HG03159 (cell line): Measurements from ENCODE around the gene OPTC.

Experiments
- ATAC-seq: cut with Tn5 transposase; IDR thresholded peaks from one replicate; pipeline ENCODE4 v1.9.1; 2021; ENCODE audit warnings: mild to moderate bottlenecking, moderate library complexity; ENCODE audit not compliant: unreplicated experiment

Gene OPTC

DNA sequence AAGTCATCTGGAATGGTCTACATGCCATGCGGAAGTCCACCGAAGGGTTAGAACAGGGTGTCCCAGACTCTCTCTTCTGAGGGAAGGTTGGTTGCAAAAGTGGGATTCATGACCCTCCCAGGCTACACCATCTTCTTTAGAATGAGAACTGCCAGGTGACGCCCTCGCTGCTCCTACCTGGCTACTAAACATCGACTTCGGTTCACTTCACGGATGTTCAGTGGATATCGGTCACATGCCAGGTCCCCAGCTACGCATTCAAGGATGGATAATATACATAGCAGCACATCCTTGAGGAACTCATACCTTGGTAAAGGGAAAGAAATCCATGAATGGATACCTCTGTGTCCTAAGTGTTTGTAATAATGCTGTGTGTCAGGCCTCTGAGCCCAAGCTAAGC lies 3.3 kb upstream of the OPTC start:
- ATAC-seq = no peak

DNA sequence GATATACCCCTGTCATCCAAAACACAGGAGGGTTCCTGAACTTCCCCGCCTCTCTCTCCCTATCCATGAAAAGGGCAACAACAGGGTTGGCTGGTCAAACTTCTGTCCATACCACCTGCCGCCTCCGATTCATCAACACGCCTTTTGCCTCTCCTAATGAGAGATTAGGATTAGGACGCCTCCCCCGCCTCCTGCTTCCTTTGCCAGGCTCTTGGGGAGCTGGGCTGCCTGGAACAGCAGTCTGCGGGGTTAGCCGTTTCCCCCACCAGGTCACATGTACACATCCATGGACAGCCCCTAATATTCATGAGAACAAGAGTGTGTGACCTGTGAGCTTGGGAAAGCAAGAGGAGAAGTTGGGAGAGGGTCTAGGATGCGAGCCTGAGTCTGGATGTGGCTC lies 2.3 kb upstream of the OPTC start:
- no peak for ATAC-seq

DNA sequence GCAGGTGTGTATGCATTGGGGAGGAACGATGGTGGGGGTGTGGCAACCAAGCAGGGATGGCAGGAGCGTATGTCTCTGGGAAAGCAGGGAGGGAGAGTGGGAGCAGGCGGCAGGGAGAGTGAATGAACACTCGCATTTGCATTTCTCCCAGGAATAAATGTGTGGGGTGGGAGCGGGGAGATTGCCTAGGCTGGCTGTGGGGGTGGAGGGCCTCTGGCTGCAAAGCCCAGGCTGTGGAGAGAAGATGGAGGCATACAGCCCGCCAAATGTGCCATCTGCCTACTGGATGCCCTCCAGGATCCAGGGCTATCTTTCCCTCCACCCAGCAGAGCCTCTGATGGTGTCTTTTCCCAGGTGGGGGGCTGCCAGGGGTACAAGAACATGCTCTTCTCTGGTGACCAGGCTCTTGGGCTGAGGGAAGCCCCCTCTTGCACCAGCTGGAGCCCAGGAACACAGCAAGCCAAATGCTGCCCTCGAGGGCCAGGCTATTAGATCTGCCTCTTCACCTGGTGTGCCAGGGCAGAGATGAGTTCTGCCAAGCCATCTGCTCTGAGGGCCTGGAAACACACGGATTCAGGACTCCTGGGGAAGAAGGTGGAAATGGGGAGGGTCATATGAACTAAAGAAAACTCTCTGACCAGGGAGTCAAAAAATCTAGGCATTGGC lies 1.7 kb upstream of the OPTC start:
- no peak for ATAC-seq

DNA sequence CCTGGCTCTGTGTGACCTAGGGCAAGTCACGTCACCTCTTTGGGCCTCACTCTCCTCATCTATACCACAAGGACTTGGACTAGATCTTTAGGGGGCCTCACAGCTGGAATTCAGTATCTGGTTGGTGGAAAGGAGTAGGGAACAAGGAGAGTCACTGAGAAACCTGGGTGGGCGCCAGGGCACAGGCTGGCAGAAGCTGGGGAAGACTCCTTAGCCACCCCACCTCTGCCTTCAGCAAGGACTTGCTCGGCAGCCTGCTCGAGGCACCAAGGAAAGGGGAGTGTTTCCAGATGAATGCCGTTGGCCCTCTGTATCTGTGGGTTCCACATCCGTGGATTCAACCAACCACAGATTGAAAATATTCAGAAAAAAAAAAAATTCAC lies 1.2 kb upstream of the OPTC start:
- ATAC-seq = no peak

DNA sequence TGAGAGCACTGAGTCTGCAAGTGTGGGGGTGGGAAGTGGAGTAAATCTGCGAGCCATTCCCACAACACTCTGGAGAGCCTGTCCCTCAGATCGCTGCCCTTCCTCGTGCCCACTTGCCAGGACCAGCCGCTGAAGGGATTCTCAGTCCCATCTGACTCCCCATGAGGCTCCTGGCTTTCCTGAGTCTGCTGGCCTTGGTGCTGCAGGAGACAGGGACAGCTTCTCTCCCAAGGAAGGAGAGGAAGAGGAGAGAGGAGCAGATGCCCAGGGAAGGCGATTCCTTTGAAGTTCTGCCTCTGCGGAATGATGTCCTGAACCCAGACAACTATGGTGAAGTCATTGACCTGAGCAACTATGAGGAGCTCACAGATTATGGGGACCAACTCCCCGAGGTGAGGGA lies 1.9 kb downstream of the OPTC start:
- ATAC-seq = no peak

DNA sequence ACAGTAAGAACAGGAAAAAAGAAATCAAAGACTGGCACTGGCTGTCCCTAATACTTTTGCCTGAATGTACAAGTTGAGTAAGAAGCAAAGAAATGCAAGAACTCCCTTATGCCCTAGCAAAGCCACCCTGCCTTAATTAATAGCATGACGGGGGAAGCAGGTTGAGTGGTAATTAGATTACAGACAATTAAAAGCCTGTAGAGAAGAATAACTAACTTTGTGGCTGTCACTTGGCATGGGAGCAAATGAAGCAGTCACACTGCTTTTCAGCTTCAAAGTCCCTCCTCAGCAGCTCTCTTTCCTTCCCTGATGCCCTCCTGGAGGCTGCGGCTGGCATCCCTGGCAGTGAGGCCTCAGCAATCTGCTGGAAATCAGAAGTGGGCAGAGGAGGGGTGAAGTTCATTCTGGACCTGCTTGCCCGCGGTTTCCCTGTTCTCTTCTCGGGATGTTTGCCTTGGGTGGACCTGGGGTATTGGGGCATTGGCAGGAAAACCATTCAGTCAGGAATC lies 3.4 kb downstream of the OPTC start:
- ATAC-seq = no peak

DNA sequence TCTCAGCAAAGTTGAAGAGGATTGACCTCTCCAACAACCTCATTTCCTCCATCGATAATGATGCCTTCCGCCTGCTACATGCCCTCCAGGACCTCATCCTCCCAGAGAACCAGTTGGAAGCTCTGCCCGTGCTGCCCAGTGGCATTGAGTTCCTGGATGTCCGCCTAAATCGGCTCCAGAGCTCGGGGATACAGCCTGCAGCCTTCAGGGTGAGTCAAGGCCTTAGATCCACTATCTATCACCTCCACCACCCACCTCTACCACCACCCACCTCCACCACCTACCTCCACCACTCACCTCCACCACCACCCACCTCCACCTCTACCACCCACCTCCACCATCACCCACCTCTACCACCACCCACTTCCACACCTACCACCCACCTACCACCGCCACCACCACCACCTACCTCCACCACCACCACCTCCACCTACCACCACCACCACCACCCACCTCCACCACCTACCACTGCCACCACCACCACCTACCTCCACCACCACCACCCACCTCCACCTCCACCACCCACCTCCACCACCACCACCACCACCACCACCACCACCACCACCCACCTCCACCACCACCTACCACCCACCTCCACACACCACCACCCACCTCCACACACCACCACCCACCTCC lies 5.8 kb downstream of the OPTC start:
- ATAC-seq = no peak

DNA sequence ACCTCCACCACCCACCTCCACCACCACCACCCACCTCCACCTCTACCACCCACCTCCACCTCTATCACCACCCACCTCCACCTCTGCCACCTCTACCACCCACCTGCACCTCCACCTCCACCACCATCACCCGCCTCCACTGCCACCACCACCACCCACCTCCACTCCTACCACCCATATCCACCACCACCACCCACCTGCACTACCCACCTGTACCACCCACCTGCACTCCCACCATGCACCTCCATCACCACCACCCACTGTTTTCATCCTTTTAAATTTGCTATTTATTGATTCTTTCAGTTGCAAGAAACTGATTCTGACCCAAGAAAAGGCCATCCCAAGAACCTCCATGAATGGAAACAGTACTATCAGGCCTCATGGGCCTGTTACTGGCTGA lies 6.3 kb downstream of the OPTC start:
- no peak for ATAC-seq

DNA sequence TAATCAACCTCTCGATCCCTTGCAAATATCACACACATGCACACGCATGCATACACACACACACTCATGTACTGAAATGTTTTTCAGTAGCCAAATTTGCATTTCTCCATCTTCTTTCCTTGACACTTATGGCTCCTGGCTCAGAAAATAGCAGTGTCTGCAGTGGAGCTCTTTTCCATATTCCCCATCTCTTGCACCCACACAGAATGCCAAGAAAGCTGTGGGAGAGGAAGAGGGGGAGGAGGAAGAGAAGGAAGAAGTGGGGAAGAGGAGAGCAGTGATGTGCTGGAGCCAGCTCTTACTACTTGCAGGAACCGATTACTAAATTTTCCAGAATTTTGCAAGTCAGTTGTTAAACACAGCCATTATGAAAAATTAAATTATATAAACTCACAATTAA lies 9.9 kb downstream of the OPTC start:
- no peak for ATAC-seq

DNA sequence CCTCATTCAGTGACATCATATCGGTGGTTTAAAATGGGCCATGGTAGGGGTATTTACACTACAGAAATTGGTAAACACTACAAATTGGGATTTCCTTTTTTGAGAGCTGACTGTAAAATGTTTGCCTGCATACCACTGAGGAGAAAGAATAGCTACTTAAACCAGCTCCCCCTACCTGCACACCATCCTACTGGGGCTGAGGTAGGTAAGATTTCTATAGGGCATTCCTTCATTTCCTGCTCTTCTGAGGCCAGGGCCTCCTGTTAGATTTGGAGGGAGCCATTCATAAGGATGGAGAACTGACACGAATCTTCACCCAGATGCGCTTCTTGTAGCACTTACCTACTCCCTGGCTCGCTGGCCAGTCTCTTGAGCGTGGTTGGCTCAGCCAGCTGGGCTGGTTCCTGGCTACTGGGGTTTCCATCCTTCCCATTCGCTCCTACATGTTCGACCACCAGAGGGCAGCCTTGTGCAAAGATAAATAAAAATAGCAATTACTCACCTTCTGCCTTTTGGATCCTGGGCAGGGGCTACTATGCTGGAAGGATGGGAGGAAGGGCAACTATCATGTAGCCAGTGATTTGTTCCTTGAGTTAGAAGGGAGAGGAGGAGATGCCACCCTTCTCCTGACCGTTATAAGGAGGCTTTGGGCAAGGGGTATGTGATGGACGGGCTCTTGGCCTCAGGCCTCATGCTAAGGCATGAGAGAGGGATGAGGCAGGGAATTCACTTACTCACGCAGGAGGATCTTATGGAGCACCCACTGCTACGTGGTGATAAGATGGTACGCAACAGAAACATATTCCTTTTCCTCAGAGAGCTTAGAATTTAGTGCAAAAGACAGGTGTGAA lies 10.7 kb downstream of the OPTC start:
- ATAC-seq = no peak

DNA sequence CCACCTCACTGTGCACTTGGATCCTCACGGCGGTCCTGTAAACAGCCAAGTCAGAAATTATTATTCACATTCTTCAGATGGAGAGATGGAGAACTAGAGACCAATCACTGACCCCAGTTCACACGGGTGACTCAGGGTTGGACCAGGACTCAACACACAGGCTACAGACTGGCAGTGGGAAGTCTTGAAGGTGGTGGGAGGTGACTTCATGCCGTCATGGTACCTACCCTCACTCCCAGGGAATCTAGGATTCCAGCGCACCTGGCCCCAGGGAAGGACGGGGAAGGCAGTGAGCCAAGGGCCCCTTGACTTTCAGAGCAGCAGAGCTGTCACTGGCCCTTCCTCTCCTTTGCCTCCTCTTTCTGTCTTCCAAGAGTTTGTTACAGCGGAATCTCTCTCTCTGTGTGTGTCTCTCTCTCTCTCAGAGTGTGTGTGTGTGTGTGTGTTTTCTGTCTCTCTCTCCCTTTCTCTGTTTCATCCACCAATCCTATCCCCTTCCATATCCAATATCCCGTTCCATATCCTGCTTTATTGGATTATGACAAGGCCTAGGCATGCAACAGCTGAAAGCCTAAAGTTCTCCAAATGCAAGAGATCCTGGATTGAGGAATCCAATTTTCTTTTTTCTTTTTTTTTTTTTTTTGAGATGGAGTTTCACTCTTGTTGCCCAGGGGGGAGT lies 11.7 kb downstream of the OPTC start:
- no peak for ATAC-seq

DNA sequence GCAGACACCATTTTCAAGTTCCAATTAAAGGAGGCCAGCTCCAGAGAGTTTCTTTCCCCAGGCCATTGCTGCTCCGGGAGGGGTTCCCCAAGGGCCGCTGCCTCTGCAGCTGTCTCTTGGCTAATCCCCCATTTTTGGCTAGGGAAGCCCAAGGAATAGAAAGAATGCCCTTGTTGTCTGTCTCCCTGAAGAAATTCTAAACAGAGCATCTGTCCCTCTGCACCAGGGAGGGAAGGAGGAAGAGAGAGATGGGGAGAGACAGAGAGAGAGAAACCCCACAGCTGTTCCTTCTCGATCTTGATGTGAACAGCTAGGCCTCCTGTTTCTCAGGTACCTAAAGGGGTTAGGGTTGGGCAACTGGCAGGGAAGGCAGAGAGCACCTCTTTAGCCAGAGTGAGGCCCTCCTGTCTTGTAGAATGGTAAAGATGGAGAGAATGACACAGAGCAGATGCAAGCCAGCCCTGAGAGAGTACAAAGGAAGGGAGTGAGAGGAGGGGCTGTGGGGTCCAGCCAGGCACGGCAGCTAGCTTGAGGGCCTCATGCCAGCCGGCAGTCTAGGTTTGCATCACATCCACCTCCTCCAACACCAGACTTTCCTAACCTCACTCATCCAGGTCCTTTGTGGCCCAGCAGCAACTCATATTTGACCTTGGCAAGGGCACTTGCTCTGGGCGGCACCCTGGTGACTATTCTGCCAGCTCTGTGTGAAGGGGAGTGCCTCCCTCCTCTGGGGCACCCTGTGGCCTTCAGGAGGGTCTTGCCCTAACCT lies 13.1 kb downstream of the OPTC start:
- no peak for ATAC-seq

DNA sequence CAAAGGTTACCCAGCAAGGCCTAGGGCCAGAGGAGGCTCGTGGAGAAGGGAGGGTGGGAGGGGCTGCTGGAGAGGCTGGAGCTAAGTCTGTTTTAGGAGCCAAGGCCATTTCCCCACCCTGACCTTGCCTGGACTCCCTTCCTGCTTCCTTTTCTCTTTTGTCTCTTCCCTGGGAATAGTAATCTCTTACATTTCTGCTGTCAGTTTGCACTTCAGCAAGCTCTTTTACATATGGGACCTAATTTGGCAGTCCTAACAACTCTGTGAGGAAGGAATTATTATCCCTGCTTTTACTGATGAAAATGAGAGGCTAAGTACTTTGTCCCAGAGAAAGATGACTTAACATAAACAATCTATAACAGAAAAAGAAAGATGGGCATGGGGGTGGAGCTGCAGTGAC lies 13.8 kb downstream of the OPTC start:
- no peak for ATAC-seq

DNA sequence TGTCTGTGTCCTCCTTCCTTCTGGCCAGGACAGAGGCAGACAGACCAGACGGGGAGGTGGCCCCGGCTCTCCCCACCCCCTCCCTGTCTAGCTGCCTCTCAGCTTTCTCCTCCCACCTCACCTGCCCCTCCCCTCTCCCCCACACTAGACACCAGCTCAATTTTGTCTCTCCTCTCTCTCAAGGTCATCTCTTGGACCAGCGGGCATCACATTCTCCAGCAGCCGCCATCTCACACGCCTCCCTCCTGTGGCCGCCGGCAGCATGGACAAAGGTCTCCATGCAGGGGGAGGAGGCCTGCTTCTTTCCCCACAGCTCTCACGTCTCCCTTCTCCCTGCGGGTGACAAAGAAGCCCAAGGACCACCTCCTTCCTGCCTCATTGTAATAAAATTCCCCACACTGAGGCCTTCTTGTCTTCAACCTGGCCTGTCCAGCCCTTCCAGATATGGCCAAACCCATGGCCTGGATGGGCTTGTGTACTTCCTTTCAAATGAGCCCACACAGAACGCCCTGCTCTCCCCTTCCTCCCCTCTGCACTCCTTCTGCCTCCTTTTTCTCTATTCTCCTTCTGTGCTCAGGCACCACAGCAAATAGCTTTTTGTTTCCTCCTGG lies 14.6 kb downstream of the OPTC start:
- ATAC-seq = no peak

DNA sequence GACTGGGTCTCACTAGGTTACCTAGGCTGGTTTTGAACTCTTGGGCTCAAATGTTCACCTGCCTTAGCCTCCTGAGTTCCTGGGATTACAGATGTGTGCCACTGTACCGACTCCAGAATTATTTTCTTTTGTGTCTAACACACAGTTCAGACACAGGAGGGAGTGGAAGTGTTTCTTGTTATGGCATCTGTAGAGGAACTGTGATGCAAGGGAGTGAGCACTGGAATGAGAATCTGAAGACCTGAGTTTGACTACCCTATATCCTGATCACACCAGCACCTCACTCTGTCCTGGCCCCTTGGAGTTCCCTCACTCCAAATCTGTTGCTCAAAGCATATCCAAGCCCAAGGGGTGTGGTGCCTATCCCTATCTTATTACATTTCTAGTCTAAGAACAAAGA lies 15.2 kb downstream of the OPTC start:
- no peak for ATAC-seq

DNA sequence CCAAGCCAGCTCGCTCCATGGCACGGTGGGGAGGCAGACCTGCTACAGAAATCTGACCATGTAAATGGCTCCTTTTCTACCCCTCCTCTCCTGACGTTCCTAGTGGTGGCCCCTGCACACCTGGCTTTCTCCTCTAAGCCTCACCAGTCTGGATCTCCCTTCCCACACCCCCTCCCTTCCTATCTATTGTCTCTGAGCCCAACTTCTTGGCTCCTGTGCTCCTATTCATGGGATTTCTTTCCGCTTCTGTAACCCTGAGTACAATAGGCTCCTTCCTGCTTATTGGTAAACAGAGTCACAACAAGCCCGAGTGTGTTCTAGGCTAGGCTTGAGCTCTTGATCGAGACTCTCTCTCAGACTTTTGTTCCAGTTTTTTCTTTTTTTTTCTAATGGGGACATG lies 17.6 kb downstream of the OPTC start:
- ATAC-seq = no peak

DNA sequence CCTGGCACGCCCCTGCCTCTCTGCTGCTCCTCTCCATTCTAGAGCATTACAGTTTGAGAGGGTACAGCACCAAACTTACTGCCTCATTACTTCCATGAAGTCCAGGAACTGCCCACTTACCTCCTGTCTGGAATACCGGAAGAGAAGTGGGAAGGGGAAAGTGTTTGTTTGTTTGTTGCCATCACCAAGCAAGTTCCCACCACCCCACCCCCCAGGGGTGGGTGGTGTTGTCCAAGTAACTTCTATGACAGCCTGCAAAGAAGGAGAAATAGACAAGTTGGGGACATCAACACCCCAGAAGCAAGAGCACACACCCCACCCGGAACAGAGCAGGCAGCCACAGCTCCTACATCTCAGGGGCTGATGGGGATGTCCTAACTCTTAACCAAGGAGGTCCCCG lies 18.0 kb downstream of the OPTC start:
- ATAC-seq = no peak

DNA sequence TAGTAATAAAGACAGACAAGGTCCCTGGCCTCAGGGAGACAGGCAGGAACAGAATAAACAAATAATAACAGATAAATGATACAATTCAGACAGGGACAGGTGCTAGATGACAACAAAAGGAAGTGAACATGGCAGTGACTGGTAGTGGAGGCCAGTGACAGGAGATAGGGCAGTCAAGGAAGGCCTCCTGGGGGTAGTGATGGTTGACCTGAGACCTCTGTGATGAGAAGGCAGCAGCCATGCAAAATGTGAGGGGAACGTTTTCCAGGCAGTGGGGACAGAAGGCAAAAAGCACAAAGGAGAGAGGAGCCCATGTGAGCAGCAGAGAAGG lies 18.5 kb downstream of the OPTC start:
- ATAC-seq = no peak

DNA sequence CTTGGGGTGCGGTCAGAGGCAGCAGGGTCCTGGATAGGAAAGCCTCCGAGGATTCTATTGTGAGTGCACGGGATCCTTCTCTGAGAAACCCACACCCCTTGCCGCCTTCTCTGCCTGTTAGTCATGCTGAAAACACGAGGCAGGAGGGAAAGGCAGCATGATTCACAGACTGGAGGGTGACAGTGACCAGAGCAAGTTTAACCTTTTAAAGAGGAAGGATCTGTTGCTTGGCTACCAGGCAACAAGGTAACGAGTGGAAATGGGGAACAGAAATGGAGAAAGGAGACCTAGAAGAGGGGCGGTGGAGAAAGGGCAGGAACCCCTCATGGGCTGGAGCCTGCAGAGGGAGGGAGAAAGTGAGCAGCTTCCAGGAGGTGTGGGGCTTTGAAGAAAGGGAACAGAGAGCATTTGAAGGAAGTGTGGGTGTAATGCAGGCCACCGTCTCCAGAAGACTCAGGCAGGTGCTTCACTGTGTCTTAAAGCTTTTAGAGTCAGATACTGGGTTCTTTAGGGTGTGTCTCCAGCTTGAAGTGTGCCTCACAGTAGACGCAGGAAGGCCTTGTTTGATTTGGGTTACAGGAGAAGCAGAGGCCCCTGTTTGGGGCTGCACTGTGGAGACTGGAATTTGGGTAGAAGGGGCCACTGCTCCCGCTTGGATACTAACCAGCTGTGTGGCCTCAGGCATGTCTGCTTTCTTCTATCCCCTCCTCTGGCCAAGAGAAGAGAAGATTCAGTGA lies 19.1 kb downstream of the OPTC start:
- ATAC-seq = no peak

DNA sequence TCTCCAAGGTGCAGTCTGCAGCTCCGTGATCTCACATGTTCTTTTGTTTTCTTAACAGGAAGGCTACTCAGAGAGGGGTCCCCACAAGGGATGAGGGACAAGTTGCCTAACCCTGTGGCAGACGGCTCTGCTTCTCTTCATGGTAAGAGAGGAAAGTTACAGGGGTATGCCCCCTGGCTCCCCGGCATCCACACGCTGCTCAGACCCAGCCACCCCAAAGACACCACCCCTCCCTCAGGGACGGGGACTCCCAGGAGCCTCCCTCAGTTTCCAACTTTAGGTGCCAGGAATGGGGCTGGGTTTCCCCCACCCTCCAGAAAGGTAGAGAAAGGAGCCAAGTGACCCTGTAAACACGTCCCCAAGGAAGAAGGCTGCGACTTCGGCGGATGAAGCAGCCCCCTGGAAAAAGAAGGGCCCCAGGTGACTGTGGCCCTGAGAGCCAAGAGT lies 19.7 kb downstream of the OPTC start:
- no peak for ATAC-seq
